Islet of Langerhans (tissue), 1 donor: ENCODE data around the gene FAM32A.

Experiments
- FAIRE-seq: peaks from one replicate; lab custom pipeline; 2011; peaks lifted over from hg19 to GRCh38; lab: Jason Lieb, UNC

FAM32A gene

GRCh38 chr19:16202320-16203255 is 17.4 kb downstream of the FAM32A start:
- FAIRE-seq: no peak

GRCh38 chr19:16203256-16204004 is 18.2 kb downstream of the FAM32A start:
- FAIRE-seq: no peak

- no peak for FAIRE-seq
These were observed 18.7 kb downstream of the FAM32A start for GRCh38 chr19:16204005-16204294.

- FAIRE-seq: no peak
These were observed 20.2 kb downstream of the FAM32A start for GRCh38 chr19:16205205-16206045.

GRCh38 chr19:16206046-16206605 is 20.9 kb downstream of the FAM32A start:
- no peak for FAIRE-seq

DNA sequence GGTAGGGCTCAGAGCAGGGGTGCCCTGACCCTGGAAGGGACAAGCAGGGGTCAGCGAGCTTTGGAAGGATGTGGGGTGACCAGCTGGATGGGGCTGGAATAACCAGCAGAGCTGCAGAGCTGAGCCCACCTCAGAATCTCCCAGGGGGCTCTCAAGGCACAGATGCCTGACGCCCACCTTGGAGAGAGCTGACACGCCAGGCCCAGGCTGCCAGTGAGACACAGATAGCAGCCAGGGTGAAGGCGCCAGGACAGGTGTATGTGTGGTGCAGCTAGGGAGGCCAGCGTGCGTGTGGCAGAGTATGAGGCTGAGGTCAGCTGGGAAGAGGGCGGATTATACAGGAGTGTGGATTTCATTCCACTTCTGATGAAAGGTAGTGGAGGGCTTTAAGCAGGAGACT is 21.4 kb downstream of the FAM32A start:
- no peak for FAIRE-seq

DNA sequence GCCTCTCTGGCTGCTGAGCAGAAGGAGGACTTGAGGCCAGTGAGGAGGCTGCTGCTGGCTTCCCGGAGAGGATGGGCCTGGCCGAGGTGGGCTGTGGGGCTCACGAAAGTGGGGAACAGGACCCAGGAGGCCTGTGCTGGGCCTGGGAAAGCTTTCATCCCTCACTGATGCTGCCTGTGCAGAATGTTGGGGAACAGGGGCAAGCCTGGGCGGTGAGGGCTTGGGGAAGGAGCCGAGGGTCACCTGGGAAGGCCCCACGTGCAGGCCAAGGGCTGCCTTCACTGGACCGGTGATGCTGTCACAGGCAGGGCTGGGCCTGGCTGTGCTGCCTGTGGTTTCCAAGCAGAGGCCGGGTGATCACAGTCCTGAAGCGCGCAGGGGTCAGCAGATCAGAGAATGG is 21.9 kb downstream of the FAM32A start:
- FAIRE-seq: no peak

DNA sequence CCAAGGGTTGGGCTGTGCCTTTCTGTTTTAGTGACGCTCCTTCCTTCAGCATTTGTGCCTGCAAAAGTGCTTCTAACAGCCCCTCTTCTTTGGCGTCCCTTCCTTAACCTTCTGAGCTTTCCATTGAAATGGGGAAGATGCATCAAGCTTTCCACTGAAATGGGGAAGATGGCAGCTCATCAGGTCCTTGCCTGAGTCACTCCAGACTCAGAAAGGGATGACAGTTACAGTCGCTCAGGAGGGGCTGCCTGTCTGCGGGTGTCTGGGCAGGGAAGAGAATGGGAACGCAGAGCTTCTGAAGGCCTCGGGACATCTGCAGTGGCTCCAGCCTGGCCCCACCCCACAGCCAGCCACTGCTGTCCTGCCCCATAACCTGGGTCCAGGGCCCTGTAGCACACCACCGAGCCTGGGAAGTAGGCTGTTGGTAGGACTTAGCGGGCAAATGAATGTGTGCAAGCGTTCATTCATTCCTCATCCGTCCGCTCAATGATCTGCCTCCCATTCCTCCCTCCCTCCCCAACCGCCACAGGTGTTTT is 22.3 kb downstream of the FAM32A start:
- FAIRE-seq: no peak

DNA sequence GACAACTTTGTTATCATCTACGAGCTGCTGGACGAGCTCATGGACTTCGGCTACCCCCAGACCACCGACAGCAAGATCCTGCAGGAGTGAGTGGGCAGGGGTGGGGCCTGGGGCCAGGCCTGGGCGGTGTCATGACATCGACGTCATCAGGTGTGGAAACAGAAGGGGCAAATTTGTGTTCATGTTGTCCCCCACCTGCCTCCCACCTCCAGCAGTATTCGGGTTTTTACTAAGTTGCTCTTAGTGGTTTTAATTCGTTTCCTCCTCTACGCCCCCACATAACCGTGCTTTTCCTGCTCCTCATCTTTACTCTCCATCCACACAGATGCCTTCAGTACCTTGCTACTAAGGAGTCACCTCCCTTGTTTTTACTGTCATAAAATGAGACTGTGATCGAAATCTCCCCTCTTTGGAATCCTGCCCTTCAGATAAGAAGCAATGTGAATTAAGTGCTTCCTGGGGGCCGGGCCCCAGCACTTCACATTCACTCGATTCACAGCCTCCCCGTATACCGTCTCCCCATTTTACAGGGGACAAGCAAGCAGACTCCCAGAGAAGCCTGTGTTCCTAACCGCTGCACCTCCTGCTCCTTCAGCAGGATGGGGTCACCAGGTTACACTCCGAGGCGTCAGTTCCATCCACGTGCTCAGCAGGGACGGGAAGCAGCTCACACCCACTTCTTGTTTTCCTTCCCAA is 23.0 kb downstream of the FAM32A start:
- no peak for FAIRE-seq

GRCh38 chr19:16208847-16209665 is 23.8 kb downstream of the FAM32A start:
- no peak for FAIRE-seq

GRCh38 chr19:16210168-16210567 is 25.0 kb downstream of the FAM32A start:
- FAIRE-seq: no peak

DNA sequence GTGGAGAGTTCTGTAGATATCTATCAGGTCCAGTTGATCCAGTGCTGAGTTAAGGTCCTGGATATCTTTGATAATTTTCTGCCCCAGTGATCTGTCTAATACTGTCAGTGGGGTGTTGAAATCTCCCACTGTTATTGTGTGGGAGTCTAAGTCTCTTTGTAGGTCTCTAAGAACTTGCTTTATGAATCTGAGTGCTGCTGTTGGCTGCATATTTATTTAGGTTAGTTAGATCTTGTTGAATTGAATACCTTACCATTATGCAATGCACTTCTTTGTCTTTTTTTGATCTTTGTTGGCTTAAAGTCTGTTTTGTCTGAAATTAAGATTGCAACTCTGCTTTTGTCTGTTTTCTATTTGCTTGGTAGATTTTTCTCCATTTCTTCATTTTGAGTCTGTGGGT is 27.9 kb downstream of the FAM32A start:
- no peak for FAIRE-seq

DNA sequence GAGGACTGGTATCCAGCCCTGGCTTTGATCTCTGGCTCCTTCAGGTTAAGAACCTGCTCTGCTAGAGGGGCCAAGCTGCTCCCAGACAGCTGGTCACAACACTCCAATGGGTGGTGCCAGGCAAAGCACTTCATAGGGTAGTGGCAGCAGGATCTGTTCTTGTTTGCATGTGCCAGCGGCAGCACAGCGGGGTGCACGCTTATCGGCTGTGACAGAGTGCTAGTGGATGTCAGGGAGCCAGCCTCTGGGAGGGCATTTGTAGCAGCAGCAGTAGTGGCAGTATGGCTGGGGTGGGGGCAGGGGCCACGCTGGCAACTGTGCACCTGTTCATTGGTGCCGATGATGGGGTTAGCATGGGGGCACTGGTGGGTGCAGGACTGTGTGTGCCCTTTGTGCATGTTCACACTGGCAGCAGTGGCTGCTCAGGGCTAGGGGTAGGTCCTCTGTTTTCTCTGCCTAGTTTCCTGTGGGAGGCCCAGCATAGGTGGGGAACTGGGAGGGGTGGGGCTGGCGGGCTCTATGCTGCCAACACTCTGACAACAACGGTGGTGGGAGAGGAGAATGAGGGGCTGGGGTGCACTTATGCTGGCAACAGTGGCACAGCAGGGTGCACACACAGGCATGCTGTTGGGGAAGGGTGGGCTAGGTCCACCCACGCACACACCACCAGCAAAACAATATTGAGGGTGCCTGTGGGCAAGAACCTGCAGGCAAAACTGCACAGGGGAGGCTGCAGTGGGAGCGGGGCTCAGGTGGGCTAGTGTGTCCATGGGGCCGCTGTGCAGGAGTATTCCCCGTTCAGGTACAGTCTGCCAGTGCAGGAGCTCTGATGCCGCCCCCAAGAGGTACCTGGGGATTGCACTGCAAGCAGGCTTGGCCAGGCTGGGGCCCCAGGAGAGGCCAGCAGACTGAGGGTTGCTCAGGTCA is 31.8 kb downstream of the FAM32A start:
- no peak for FAIRE-seq

- no peak for FAIRE-seq
These were observed 32.7 kb downstream of the FAM32A start for GRCh38 chr19:16217716-16218451.

- no peak for FAIRE-seq
These were observed 33.6 kb downstream of the FAM32A start for GRCh38 chr19:16218851-16219250.

DNA sequence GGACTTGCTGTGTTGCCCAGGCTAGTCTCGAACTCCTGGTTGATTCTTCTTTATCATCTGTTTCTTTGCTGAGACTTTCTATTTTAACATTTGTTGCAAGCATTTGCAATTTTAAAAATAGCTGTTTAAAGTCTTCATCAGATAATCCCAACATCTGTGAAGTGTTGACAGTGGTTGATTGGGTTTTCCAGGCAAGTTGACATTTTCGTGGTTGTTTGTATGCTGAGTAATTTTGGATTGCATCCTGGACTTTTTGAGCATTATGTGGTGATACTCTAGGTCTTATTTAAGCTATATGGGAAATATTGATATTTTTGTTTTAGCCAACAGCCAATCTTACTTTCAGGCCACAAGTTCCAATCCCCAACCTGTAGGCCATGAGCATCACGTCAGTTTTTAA is 37.6 kb downstream of the FAM32A start:
- no peak for FAIRE-seq

DNA sequence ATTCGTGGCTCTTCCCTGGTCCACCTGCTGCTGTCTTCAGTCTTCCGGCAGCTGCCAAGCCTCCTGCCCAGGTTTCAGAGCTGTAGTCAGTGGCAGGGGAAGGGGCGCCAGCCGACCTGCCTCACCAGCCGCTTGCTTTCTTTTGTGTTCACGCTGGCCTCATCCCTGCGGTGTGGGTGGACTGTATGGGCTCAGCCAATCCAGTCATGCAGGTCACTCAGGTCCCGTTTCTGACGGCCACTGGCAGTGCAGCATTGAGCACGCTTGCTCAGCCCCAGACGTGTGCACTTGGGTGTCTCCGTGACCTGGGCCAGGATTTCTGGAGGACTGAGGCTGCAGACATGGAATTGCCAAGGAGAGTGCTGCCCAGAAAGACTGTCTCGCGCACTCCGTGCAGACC is 38.5 kb downstream of the FAM32A start:
- FAIRE-seq: no peak

GRCh38 chr19:16224293-16225045 is 39.3 kb downstream of the FAM32A start:
- no peak for FAIRE-seq
